NCI-H2196 treated with DMSO at 0.1 percent for 48 hours (cell line): Measurements from ENCODE around the gene MAP7.

Source experiments
- DNase-seq: peaks from one replicate; lab custom pipeline; 2025; ENCODE audit not compliant: unreplicated experiment; lab: John Stamatoyannopoulos, UW

Gene MAP7

GRCh38 chr6:136426627-136427377, 123.4 kb downstream of the MAP7 start:
- no peak for DNase-seq

- no peak for DNase-seq
Measured at GRCh38 chr6:136425793-136426192, 124.4 kb downstream of the MAP7 start.

- no peak for DNase-seq
Measured at GRCh38 chr6:136424901-136425300, 125.3 kb downstream of the MAP7 start.

- no peak for DNase-seq
Measured at GRCh38 chr6:136424450-136424849, 125.8 kb downstream of the MAP7 start.

- no peak for DNase-seq
Measured at GRCh38 chr6:136421537-136422158, 128.6 kb downstream of the MAP7 start.

- DNase-seq = no peak
Measured at GRCh38 chr6:136420853-136421252, 129.4 kb downstream of the MAP7 start.

GRCh38 chr6:136415351-136416007, 134.7 kb downstream of the MAP7 start:
- DNase-seq = no peak

- no peak for DNase-seq
Measured at GRCh38 chr6:136412410-136412809, 137.8 kb downstream of the MAP7 start.

- no peak for DNase-seq
Measured at GRCh38 chr6:136411453-136412354, 138.5 kb downstream of the MAP7 start.

GRCh38 chr6:136411025-136411325, 139.2 kb downstream of the MAP7 start:
- DNase-seq = no peak

GRCh38 chr6:136410201-136411024, 139.8 kb downstream of the MAP7 start:
- DNase-seq = no peak

GRCh38 chr6:136409597-136409996, 140.6 kb downstream of the MAP7 start:
- no peak for DNase-seq

GRCh38 chr6:136408204-136408603, 142.0 kb downstream of the MAP7 start:
- DNase-seq = no peak

GRCh38 chr6:136405420-136406029, 144.7 kb downstream of the MAP7 start:
- no peak for DNase-seq

- DNase-seq = no peak
Measured at GRCh38 chr6:136404627-136405419, 145.4 kb downstream of the MAP7 start.

- no peak for DNase-seq
Measured at GRCh38 chr6:136404007-136404406, 146.2 kb downstream of the MAP7 start.

GRCh38 chr6:136403110-136403980, 146.9 kb downstream of the MAP7 start:
- DNase-seq = no peak

- DNase-seq = no peak
Measured at GRCh38 chr6:136401749-136402148, 148.5 kb downstream of the MAP7 start.
